ENCODE results near the gene EFS. TPM values are rescaled to one million over a fixed set of nuclear protein-coding genes. Genes with fewer than 3 reads are reported as not detected.

EFS gene
- total RNA-seq, 1 donor from 2014 or later, result 29.6 TPM

DNA sequence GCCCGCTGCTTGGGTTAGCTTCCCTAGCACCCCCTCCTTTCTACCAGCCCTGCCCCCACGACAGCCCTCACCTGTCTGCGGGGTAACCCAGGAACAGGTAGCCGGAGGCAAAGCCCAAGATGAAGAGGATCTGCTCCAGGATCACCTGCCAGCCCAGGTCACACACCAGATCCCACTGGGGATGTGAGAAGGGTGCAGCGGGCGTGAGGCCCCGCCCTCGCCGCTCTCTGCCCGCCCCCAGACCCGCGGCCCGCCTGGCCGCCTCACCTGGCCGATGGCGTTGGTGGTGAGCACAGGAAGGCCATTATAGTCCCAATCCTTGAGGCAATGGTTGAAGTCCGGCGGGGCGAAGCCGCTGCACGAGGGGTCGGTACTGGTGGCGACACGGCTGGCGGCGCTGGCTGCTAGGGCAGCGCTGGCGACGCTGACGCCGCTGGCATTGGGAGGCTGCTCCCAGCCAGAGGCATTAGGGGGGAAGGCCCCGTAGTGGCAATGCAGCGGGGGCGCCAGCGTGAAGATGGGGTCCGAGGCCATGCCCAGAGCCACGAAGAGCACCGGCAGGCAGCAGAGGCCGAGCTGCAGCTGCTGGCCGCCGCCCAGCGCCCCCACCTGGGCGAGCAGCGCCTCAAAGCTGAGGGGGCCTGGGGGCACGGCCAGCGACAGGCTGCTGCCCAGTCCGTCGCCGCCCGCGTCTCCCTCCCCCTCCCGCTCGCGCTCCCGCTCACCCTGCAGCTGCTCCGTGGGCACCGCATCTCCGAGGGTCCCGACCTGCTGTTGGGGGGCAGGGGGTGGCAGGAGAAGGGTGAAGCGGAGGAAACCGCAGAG, 13.1 kb downstream of the EFS start:
- no peak for DNase-seq (ENCODE audit: low spot score)
- no peak overlapping the region for H3K27ac Mint-ChIP-seq (ENCODE audit: unreplicated experiment)
- peaks cover 11% of the 10 kb centered on the region for H3K4me1 Mint-ChIP-seq (ENCODE audit: low read depth)
- H3K36me3 Mint-ChIP-seq (ENCODE audit: low read depth), result peaks cover 10% of the 10 kb centered on the region
- TF ChIP-seq, protein P1, sequence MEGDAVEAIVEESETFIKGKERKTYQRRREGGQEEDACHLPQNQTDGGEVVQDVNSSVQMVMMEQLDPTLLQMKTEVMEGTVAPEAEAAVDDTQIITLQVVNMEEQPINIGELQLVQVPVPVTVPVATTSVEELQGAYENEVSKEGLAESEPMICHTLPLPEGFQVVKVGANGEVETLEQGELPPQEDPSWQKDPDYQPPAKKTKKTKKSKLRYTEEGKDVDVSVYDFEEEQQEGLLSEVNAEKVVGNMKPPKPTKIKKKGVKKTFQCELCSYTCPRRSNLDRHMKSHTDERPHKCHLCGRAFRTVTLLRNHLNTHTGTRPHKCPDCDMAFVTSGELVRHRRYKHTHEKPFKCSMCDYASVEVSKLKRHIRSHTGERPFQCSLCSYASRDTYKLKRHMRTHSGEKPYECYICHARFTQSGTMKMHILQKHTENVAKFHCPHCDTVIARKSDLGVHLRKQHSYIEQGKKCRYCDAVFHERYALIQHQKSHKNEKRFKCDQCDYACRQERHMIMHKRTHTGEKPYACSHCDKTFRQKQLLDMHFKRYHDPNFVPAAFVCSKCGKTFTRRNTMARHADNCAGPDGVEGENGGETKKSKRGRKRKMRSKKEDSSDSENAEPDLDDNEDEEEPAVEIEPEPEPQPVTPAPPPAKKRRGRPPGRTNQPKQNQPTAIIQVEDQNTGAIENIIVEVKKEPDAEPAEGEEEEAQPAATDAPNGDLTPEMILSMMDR (IDR thresholded peaks at IDR 0.05), result peak; percentile 68
- no peaks in the 10 kb centered on the region for H3K27me3 Mint-ChIP-seq (ENCODE audit: low read depth)
- no peaks in the 10 kb centered on the region for H3K9me3 Mint-ChIP-seq (ENCODE audit: low read depth)
- peak overlapping the region; percentile 73 for H3K4me3 Mint-ChIP-seq (ENCODE audit: unreplicated experiment)

DNA sequence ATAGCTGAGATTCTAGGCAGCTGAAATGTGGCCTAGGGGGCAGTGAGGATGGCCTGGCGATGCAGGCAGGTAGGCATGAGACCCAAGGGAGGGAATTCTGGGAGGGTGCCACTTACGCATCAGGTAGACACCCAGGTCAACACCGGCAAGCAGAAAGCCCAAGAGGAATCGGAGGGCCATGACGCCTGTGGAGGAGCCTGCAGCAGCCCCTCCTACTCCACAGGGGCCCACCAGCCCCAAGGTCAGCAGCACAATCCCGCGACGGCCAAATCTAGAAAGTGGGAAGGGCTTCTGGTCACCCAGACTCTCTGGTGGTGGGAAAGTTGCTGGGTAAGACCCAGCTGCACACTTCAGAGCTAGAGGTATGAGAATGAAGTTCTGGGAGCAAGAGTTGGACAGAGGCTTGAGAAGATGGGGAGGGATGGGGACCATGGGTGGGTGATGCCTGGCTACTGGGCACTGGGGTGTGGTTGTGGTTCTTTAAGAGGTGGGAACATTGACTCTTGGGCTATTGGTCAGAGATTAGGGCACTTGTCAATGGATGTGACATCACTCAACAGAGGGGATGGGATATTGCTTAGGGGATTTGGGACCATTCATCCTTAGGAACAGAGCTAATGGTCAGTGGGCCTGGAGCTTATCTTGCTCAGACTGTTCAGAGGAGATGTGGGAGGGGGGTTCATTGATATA, 15.7 kb downstream of the EFS start:
- H3K27ac Mint-ChIP-seq (ENCODE audit: unreplicated experiment), result no peak overlapping the region
- no peaks in the 10 kb centered on the region for H3K27me3 Mint-ChIP-seq (ENCODE audit: low read depth)
- no peaks in the 10 kb centered on the region for H3K9me3 Mint-ChIP-seq (ENCODE audit: low read depth)
- H3K36me3 Mint-ChIP-seq (ENCODE audit: low read depth), result peaks cover 7% of the 10 kb centered on the region
- DNase-seq (ENCODE audit: low spot score), result no peak
- TF ChIP-seq, protein P1 (IDR thresholded peaks at IDR 0.05), result no peak
- no peak overlapping the region for H3K4me3 Mint-ChIP-seq (ENCODE audit: unreplicated experiment)
- H3K4me1 Mint-ChIP-seq (ENCODE audit: low read depth), result peaks cover 11% of the 10 kb centered on the region

DNA sequence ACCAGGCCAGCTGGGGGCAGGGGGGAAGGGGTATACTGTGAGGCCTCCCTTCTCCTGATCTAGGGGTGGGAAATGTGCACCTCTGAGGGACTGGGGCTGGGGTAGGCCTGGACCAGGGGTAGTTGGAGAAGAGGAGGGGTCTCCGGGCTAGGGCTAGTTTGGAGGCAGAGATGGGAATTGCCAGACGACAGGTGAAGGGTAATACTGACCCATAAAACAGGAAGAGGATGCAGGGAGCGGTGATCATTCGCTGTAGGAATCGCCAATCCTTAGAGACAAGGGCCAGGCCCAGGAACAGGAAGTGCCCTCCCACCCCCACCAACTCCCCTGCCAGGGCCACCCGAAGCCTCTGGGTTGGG, 16.7 kb downstream of the EFS start:
- no peak overlapping the region for H3K27ac Mint-ChIP-seq (ENCODE audit: unreplicated experiment)
- TF ChIP-seq, protein P1 (IDR thresholded peaks at IDR 0.05), result no peak
- no peak overlapping the region for H3K4me3 Mint-ChIP-seq (ENCODE audit: unreplicated experiment)
- H3K4me1 Mint-ChIP-seq (ENCODE audit: low read depth), result peaks cover 9% of the 10 kb centered on the region
- H3K9me3 Mint-ChIP-seq (ENCODE audit: low read depth), result no peaks in the 10 kb centered on the region
- H3K27me3 Mint-ChIP-seq (ENCODE audit: low read depth), result no peaks in the 10 kb centered on the region
- H3K36me3 Mint-ChIP-seq (ENCODE audit: low read depth), result peaks cover 7% of the 10 kb centered on the region
- DNase-seq (ENCODE audit: low spot score), result no peak

DNA sequence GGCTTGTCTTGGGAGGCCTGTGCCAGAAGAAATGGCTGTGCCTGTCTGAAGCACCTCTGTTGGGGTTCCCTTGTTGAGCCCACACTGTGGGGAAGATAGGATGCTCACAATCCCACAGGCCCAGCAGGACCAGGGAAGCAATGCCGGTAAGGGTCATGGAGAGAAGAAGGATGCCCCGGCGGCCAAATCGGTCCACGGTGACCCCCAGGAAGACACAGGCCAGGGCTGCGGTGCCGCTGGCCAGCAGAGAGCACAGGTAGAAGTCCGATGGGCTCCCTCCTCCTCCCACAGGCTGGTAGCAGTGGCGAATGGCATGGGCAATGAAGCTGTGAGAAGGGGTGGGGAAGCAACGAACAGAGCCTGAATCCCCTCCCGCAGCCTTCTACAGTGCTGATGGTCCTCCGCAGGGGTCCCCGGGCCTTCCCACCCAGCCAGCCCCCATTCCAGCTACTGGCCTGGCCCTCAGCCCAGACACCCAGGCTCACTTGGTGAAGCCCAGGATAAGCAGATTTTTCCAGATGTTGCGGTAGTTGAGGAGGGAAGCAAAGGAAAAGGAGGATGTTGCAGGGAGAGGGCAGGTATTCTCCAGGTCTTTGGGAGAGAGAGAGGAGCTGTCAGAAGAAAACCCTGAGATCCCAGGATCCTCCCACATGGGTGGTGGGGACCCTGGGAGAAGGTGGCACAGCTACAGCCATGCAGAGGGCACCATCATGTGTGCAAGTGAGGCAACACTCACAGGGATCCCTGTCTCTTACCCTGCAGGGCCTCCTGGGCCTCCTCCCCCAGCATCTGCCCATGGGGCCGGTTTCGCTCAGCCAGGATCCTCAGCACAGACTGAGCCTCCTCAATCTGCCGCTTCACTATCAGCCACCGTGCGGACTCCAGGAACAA, 17.3 kb downstream of the EFS start:
- H3K4me1 Mint-ChIP-seq (ENCODE audit: low read depth), result peaks cover 4% of the 10 kb centered on the region
- peaks cover 7% of the 10 kb centered on the region for H3K36me3 Mint-ChIP-seq (ENCODE audit: low read depth)
- no peaks in the 10 kb centered on the region for H3K9me3 Mint-ChIP-seq (ENCODE audit: low read depth)
- no peaks in the 10 kb centered on the region for H3K27me3 Mint-ChIP-seq (ENCODE audit: low read depth)
- no peak overlapping the region for H3K27ac Mint-ChIP-seq (ENCODE audit: unreplicated experiment)
- DNase-seq (ENCODE audit: low spot score), result no peak
- no peak overlapping the region for H3K4me3 Mint-ChIP-seq (ENCODE audit: unreplicated experiment)
- TF ChIP-seq, protein P1 (IDR thresholded peaks at IDR 0.05), result no peak
